Neural progenitor cell (in vitro differentiated cells): ENCODE measurements around the gene PRR7. TPM values are rescaled to one million over a fixed set of nuclear protein-coding genes. Genes with fewer than 3 reads are reported as not detected.
A peak's percentile ranks its signal among the peaks of the same experiment; 100 is the strongest.

ENCODE experiments used
- DNase-seq: peaks from one replicate; pipeline ENCODE4 v3.0.0-alpha.2; 2016; ENCODE audit warnings: low spot score
- H2AFZ ChIP-seq: fragments of 200-600 bp; sonication (generic); replicated peaks from 2 replicates; pipeline ENCODE4 v1.6.1; 2016; ENCODE audit warnings: antibody characterized with exemption
- H3F3A ChIP-seq: fragments of 200-600 bp; sonication (generic); 2 replicates; pipeline ENCODE4 v1.6.1; 2016; ENCODE audit warnings: antibody characterized with exemption, low read depth
- H3K27ac ChIP-seq: fragments of 200-600 bp; sonication (generic); 2 replicates; pipeline ENCODE4 v1.5.1; 2016; ENCODE audit warnings: mild to moderate bottlenecking
- H3K27me3 ChIP-seq: fragments of 200-600 bp; sonication (generic); 2 replicates; pipeline ENCODE4 v1.6.1; 2016; ENCODE audit warnings: mild to moderate bottlenecking, moderate library complexity
- H3K36me3 ChIP-seq: fragments of 200-600 bp; sonication (generic); 2 replicates; pipeline ENCODE4 v1.5.1; 2016
- H3K4me1 ChIP-seq: fragments of 200-600 bp; sonication (generic); 2 replicates; pipeline ENCODE4 v1.6.1; 2016; ENCODE audit warnings: mixed run types
- H3K4me2 ChIP-seq: fragments of 200-600 bp; sonication (generic); 2 replicates; pipeline ENCODE4 v1.6.1; 2016
- H3K4me3 ChIP-seq: fragments of 200-600 bp; sonication (generic); 2 replicates; pipeline ENCODE4 v1.5.1; 2016
- H3K79me2 ChIP-seq: fragments of 200-600 bp; sonication (generic); 2 replicates; pipeline ENCODE4 v1.6.1; 2016; ENCODE audit warnings: low read depth
- H3K9ac ChIP-seq: fragments of 200-600 bp; sonication (generic); 2 replicates; pipeline ENCODE4 v1.6.1; 2016
- H3K9me3 ChIP-seq: fragments of 200-600 bp; sonication (generic); 2 replicates; pipeline ENCODE4 v1.5.1; 2016; ENCODE audit warnings: low read depth
- H4K20me1 ChIP-seq: fragments of 200-600 bp; sonication (generic); 2 replicates; pipeline ENCODE4 v1.6.1; 2016; ENCODE audit warnings: low read depth
- H3K27ac Mint-ChIP-seq: 3 replicates; pipeline ENCODE4 v1.8.0; 2021; ENCODE audit warnings: mixed read lengths
- H3K27me3 Mint-ChIP-seq: 2 replicates; pipeline ENCODE4 v1.8.0; 2022; ENCODE audit warnings: low read depth, mild to moderate bottlenecking, inconsistent platforms, moderate library complexity, mixed read lengths; ENCODE audit not compliant: insufficient read depth
- H3K36me3 Mint-ChIP-seq: 3 replicates; pipeline ENCODE4 v1.8.0; 2021; ENCODE audit warnings: mixed read lengths
- H3K4me1 Mint-ChIP-seq: 3 replicates; pipeline ENCODE4 v1.8.0; 2021; ENCODE audit warnings: mixed read lengths
- H3K4me3 Mint-ChIP-seq: 3 replicates; pipeline ENCODE4 v1.8.0; 2021; ENCODE audit warnings: mild to moderate bottlenecking, moderate library complexity, mixed read lengths
- H3K9me3 Mint-ChIP-seq: 3 replicates; pipeline ENCODE4 v1.8.0; 2020; ENCODE audit warnings: mixed read lengths
- CTCF ChIP-seq: fragments of 200-600 bp; sonication (generic); IDR thresholded peaks from 2 replicates; pipeline ENCODE4 v1.5.1; 2017; ENCODE audit warnings: antibody characterized with exemption, mild to moderate bottlenecking
- EZH2 ChIP-seq: fragments of 200-600 bp; sonication (generic); IDR thresholded peaks from 2 replicates; pipeline ENCODE4 v1.6.1; 2017; ENCODE audit warnings: antibody characterized with exemption, mild to moderate bottlenecking, moderate library complexity
- EZH2phosphoT487 ChIP-seq: fragments of 200-600 bp; sonication (generic); IDR thresholded peaks from 2 replicates; pipeline ENCODE4 v1.6.1; 2017; ENCODE audit warnings: antibody characterized with exemption
- total RNA-seq: library from RNA; depleted of rRNA; stranded (reverse); fragments of >200 nt; gene quantifications from 2 replicates; pipeline ENCODE4 v1.2.3, GENCODE V29; 2015; ENCODE audit warnings: low replicate concordance

PRR7 gene
- total RNA-seq, 1 donor from 2014 or later = 4.5 TPM

GRCh38 chr5:177465044-177465443 is 18.4 kb downstream of the PRR7 start:
- Histone ChIP-seq H3K27me3 (no peaks in the 10 kb centered on the region), H3K27ac (no peak overlapping the region), H3F3A (peaks cover 73% of the 10 kb centered on the region), H3K36me3 (peaks cover 14% of the 10 kb centered on the region), H3K9ac (no peak overlapping the region), H3K4me2 (no peak overlapping the region), H4K20me1 (peaks cover 48% of the 10 kb centered on the region), H3K4me1 (peaks cover 9% of the 10 kb centered on the region), H2AFZ (no peak overlapping the region), H3K79me2 (peaks cover 62% of the 10 kb centered on the region), H3K4me3 (no peak overlapping the region), H3K9me3 (no peaks in the 10 kb centered on the region)
- H3K4me3 Mint-ChIP-seq = no peak overlapping the region
- DNase-seq = no peak
- H3K27me3 Mint-ChIP-seq = peaks cover 10% of the 10 kb centered on the region
- H3K27ac Mint-ChIP-seq = no peak overlapping the region
- peaks cover 25% of the 10 kb centered on the region for H3K4me1 Mint-ChIP-seq
- TF ChIP-seq CTCF (no peak), EZH2phosphoT487 (no peak)
- peaks cover 45% of the 10 kb centered on the region for H3K36me3 Mint-ChIP-seq
- H3K9me3 Mint-ChIP-seq = peaks cover 9% of the 10 kb centered on the region

GRCh38 chr5:177466861-177467260 is 20.2 kb downstream of the PRR7 start:
- Mint-ChIP-seq H3K4me3 (peak overlapping the region; percentile 54), H3K9me3 (peaks cover 9% of the 10 kb centered on the region), H3K4me1 (peaks cover 34% of the 10 kb centered on the region), H3K36me3 (peaks cover 48% of the 10 kb centered on the region), H3K27ac (no peak overlapping the region), H3K27me3 (peaks cover 20% of the 10 kb centered on the region)
- no peak for DNase-seq
- Histone ChIP-seq H4K20me1 (peaks cover 51% of the 10 kb centered on the region), H3F3A (peaks cover 67% of the 10 kb centered on the region), H3K9ac (no peak overlapping the region), H2AFZ (no peak overlapping the region), H3K27me3 (no peaks in the 10 kb centered on the region), H3K27ac (no peak overlapping the region), H3K36me3 (peaks cover 14% of the 10 kb centered on the region), H3K9me3 (no peaks in the 10 kb centered on the region), H3K4me1 (peaks cover 27% of the 10 kb centered on the region), H3K79me2 (peaks cover 80% of the 10 kb centered on the region), H3K4me3 (no peak overlapping the region), H3K4me2 (no peak overlapping the region)
- no peak for TF ChIP-seq CTCF
- no peak for TF ChIP-seq EZH2
- no peak for TF ChIP-seq EZH2phosphoT487

DNA sequence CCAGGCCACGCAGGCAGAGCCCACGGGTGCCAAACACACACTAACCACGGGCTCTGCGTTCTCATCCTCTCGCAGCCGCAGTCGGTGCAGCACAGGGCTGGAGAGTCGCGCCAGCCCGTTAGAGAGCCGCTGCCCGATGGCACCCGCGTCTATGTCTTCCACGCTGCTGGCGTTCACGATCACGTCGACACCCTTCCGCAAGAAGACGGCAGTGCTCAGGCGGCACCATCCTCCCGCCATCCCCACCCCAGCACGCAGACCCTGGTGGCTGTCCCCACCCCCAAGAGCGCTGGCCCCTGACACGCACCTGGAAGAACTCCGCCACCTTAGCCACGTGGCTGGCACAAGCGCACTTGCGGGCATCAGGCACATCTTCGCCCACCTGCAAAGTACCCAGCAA is 20.8 kb downstream of the PRR7 start:
- H4K20me1 ChIP-seq = peaks cover 53% of the 10 kb centered on the region
- no peak for DNase-seq
- Mint-ChIP-seq H3K27me3 (peaks cover 22% of the 10 kb centered on the region), H3K27ac (no peak overlapping the region), H3K4me1 (peaks cover 37% of the 10 kb centered on the region), H3K4me3 (no peak overlapping the region), H3K36me3 (peaks cover 45% of the 10 kb centered on the region), H3K9me3 (peaks cover 9% of the 10 kb centered on the region)
- H2AFZ ChIP-seq = no peak overlapping the region
- TF ChIP-seq EZH2 = no peak
- TF ChIP-seq EZH2phosphoT487 = no peak
- TF ChIP-seq CTCF = no peak
- no peaks in the 10 kb centered on the region for H3K9me3 ChIP-seq
- H3K79me2 ChIP-seq = peaks cover 83% of the 10 kb centered on the region
- H3K4me1 ChIP-seq = peaks cover 32% of the 10 kb centered on the region
- H3K36me3 ChIP-seq = peaks cover 14% of the 10 kb centered on the region
- H3K4me3 ChIP-seq = no peak overlapping the region
- H3F3A ChIP-seq = peaks cover 66% of the 10 kb centered on the region
- no peak overlapping the region for H3K4me2 ChIP-seq
- no peak overlapping the region for H3K9ac ChIP-seq
- H3K27ac ChIP-seq = no peak overlapping the region
- no peaks in the 10 kb centered on the region for H3K27me3 ChIP-seq
